Measurements from ENCODE around the gene SPEF2.

DNA sequence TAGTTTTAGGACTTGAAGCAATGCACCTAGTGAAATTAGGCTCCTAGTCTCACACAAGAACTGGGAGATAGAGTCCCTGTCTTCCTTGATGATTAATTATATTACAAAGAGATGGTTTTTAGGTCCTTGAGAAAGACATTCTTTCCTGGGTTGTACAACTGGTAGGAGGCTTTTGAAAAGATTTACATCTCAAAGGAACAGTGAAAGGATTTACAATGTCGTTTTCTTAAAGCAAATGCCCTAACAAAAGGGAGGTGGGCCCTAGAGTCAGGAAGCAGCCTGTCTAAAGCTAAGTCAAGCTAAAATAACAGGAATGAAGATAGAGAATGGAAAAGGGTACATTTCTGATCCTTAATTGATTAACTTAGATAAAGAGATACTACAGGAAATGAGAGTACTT lies 136.8 kb downstream of the SPEF2 start:
- TF ChIP-seq, protein P1, sequence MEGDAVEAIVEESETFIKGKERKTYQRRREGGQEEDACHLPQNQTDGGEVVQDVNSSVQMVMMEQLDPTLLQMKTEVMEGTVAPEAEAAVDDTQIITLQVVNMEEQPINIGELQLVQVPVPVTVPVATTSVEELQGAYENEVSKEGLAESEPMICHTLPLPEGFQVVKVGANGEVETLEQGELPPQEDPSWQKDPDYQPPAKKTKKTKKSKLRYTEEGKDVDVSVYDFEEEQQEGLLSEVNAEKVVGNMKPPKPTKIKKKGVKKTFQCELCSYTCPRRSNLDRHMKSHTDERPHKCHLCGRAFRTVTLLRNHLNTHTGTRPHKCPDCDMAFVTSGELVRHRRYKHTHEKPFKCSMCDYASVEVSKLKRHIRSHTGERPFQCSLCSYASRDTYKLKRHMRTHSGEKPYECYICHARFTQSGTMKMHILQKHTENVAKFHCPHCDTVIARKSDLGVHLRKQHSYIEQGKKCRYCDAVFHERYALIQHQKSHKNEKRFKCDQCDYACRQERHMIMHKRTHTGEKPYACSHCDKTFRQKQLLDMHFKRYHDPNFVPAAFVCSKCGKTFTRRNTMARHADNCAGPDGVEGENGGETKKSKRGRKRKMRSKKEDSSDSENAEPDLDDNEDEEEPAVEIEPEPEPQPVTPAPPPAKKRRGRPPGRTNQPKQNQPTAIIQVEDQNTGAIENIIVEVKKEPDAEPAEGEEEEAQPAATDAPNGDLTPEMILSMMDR (IDR thresholded peaks at IDR 0.05), result no peak
- no peak for TF ChIP-seq POLR2A (IDR thresholded peaks at IDR 0.05)
